Measurements from ENCODE around the gene RLBP1.
A peak's percentile ranks its signal among the peaks of the same experiment; 100 is the strongest.
"Not testable (repeated sequence)": the region's sequence is repeated elsewhere in the genome, so short reads cannot be mapped to it uniquely, and the experiment has no call there.

Gene RLBP1

DNA sequence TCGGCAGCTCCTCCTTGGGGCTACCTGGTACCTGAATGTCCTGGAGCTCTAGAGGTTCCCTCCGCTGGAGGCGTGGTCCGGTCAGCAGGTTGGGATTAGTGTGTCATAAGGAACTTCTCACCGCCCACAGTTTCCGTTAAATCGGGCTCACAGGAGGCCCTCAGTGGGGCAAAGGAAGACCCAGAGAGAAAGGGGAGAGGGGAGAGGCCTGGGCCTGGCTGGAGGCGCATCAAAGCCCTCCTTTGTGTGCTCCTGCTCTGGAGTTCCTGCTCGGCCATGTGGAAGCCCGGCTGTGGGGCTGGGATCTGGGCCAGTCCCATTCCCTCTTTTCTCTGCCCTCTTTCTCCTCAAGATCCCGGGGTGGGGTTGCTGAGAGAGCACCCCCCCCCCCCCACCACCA lies at the start of gene RLBP1:
Gene RLBP1 (minus strand): TSS at position 37 of the 400 bp plus-strand sequence. CDS start 2,604 bp downstream, outside the sequence.
- no peak for DNase-seq (ENCODE audit: low read depth in 1 of 2, low spot score in 1 of 2)

DNA sequence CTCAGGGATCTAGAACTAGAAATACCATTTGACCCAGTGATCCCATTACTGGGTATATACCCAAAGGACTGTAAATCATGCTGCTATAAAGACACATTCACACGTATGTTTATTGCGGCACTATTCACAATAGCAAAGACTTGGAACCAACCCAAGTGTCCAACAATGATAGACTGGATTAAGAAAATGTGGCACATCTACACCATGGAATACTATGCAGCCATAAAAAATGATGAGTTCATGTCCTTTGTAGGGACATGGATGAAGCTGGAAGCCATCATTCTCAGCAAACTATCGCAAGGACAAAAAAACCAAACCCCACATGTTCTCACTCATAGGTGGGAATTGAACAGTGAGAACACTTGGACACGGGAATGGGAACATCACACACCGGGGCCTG lies 28.8 kb upstream of the RLBP1 start:
- not testable (repeated sequence) for DNase-seq (ENCODE audit: low read depth in 1 of 2, low spot score in 1 of 2)

GRCh38 chr15:89248584-89248983 lies 27.2 kb upstream of the RLBP1 start:
- DNase-seq (ENCODE audit: low read depth in 1 of 2, low spot score in 1 of 2) = no peak

DNA sequence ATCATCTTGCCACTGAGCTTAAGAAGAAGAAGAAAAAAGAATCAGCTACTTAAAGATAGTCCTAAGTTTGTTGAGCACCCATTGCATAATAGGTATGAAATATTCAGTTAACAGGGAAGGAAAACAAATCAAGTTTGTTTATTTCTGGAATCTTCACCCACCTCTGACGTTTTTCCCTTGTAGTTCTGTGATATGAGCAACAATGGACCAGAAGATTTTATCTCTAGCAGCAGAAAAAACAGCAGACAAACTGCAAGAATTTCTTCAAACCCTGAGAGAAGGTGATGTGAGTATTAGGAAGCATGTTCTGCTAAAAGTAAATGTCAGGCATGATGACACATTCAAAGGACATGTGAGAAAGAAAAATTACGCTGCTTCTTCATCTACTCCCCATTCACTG lies 26.1 kb upstream of the RLBP1 start:
- DNase-seq (ENCODE audit: low read depth in 1 of 2, low spot score in 1 of 2) = no peak

GRCh38 chr15:89244574-89244903 lies 23.2 kb upstream of the RLBP1 start:
- no peak for DNase-seq (ENCODE audit: low read depth in 1 of 2, low spot score in 1 of 2)

DNA sequence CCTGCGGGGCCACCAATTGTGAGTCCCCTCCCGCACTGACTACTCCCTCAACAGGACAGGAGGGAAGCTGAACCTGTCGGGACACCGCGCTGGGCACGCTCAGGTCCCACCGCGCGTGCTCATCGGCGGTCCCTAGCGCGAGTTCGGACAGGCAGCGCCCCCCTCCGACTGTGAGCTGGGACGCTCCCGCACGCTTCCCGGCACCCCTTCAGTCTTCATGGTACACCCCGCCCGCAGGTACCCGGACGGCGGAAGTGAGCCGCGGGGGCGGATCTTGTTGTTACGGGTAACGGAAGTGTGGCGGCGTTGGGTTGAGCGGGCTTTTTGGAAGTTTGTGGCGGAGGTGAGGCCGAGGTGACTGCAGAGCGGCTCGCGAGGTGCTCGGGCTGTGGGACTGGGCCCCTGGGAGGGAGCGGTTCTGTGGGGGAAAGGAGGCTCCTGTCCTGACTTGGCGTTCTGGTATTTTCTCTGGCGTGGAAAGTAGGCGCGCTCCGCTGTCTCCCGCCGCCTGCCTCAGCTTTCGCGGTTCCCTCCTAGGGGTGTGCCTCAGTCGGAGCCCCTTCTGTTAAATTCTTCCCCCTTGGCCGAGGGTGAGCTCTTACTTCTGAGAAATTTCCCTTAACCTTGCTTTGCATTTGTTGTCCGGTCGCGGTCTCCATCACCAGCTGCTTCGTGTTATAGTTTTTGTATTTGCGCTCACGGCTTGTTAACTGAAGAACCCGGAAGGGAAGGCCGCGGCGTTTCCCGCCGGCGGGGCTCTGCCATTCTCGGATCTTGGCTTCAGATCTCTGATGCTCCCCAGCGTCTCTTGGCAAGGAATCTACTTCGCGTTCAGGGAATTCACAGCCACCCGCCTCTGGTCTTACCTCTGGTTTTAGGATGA lies 22.6 kb upstream of the RLBP1 start, which contains the start of gene FANCI:
Gene FANCI (plus strand): TSS at position 289 of the 883 bp plus-strand sequence. CDS start 3,669 bp downstream, outside the sequence.
- DNase-seq (ENCODE audit: low read depth in 1 of 2, low spot score in 1 of 2) = peak; percentile 95

DNA sequence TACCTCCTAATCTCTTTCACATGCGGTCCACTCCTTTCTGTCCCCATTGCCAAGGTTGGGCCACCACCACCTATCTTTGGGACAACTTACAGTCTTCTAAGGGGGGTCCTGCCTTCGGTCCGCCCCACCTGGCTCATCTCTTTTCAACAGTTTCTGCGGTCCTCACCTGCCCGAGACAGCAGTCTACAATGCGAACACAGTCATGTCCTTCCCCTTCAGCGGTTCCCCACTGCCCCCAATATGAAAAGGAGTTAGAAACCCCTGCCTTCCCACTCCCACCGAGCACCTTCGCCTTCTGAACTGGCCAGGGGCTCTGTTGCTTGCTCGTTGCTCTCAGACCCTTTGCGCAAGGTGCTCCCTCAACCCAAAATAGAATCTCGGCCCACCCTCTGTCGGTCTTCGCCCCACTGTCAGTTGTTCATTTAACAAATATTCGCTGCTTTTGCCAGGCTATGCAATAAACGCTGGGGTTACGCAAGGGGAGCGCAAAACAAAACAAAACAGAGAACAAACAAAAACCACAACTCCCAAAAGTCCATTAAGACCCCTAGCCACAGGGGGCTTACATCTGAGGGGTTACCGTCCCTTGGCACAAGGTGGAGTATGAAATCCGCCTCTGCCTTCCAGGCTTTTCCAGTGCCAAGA lies 21.8 kb upstream of the RLBP1 start:
- no peak for DNase-seq (ENCODE audit: low read depth in 1 of 2, low spot score in 1 of 2)

DNA sequence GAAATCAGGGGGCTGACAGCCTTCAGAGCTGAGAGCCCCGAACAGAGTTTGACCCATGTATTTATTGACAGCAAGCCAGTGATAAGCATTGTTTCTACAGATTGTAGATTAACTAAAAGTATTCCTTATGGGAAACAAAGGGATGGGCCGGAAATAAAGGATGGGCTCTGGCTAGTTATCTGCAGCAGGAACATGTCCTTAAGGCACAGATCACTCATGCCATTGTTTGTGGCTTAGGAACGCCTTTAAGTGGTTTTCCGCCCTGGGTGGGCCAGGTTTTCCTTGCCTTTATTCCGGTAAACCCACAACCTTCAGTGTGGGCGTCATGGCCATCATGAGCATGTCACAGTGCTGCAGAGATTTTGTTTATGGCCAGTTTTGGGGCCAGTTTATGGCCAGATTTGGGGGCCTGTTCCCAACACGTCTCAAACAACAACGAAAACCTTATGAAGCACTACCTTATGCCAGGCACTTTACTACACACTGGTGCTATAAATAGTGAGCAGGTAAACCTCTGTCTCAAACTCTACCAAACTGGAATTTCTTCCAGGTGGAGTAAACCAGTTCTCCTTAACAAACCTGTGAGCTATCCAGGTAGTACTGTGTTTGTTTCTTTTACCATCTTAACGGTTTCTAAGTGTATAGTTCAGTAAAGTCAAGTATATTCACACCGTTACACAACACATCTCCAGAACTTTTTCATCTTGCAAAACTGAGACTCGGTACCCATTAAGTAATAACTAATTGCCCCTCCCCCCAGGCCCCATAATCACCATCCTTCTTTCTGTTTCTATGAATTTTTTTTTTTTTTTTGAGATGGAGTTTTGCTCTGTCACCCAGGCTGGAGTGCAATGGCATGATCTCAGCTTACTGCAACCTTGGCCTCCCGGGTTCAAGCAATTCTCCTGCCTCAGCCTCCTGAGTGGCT lies 18.8 kb upstream of the RLBP1 start:
- not testable (repeated sequence) for DNase-seq (ENCODE audit: low read depth in 1 of 2, low spot score in 1 of 2)

DNA sequence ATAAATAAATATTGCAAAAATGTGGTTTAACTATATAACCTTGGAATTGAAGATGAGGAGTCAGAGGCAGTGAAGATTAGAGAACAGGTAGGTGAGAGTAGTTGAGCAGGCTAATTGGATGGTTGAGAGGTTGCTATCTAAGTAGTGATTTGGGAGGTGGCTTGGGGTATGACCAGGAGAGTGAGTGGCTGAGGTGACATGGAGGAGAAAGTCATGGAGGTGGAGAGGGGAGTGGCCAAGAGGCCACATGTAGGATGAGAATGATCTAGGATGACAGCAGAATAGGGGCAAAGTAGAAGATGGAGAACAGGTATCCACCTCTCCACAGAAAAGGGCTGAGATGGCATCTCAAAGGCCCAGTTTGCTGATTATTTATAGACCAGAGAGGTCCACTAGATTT lies 10.5 kb upstream of the RLBP1 start:
- DNase-seq (ENCODE audit: low read depth in 1 of 2, low spot score in 1 of 2) = no peak

GRCh38 chr15:89230277-89230676 lies 8.9 kb upstream of the RLBP1 start:
- no peak for DNase-seq (ENCODE audit: low read depth in 1 of 2, low spot score in 1 of 2)

GRCh38 chr15:89227425-89227824 lies 6.0 kb upstream of the RLBP1 start:
- no peak for DNase-seq (ENCODE audit: low read depth in 1 of 2, low spot score in 1 of 2)

DNA sequence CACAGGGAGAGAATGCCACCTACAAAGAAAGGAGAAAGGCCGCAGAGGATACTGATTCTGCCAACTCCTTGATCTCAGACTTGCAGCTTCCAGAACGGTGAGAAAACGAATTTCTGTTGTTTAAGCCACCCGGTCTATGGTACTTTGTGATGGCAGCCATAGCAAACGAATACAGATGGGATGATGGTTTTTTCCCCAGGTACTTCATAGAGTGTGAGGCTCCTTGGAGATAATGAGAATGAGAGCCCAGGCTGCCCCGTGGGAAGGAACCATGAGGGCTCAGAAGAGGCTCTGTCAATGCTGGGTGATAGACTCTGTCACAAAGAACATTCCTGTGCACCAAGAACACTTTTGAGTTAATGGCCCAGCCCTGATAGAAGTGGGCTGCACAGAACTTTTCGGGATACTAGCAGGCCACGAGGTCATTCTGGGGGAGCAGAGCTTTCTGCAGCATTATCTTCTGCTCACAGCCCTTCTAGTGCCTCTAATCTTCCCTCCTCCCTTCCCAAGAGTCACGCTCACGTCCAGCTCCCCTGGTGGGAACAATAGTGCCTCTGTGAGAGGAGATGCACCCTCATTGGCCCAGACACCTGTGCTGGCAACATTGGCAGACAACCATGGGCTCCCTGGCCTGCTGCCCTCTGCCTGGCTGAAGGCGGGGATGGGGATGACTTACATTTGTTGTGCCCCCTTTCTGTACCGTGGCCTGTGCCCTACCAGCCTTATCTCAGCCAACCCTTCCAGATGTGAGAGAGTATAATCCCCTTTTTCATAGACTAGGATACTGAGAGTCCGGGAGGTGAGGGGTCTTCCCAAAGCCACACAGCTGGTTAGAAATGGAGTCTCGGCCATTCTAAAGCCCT lies 5.2 kb upstream of the RLBP1 start:
- no peak for DNase-seq (ENCODE audit: low read depth in 1 of 2, low spot score in 1 of 2)

GRCh38 chr15:89225588-89225987 lies 4.2 kb upstream of the RLBP1 start:
- DNase-seq (ENCODE audit: low read depth in 1 of 2, low spot score in 1 of 2) = no peak

DNA sequence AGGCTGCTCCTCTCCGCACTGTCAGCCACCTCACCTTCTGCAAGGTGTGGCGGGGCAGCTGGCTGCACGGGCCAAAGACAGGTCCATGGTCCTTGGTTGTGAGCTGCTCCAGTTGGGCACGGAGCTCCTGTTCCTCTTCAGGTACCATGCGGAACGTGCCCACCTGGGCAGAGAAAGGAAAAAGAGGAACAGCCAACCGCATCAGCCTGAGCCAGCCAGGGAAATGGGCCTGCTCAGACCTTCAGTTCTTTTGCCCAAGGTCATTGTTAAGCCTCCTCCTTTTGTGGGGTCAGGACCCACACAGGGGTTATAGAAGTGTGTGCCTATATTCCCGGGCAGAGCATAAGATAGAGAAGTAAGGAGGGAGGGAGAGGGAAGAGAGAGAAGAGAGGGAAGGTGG lies 2.8 kb downstream of the RLBP1 start:
- DNase-seq (ENCODE audit: low read depth in 1 of 2, low spot score in 1 of 2) = no peak

- DNase-seq (ENCODE audit: low read depth in 1 of 2, low spot score in 1 of 2) = no peak
Measured at GRCh38 chr15:89217686-89218376, 3.5 kb downstream of the RLBP1 start.

DNA sequence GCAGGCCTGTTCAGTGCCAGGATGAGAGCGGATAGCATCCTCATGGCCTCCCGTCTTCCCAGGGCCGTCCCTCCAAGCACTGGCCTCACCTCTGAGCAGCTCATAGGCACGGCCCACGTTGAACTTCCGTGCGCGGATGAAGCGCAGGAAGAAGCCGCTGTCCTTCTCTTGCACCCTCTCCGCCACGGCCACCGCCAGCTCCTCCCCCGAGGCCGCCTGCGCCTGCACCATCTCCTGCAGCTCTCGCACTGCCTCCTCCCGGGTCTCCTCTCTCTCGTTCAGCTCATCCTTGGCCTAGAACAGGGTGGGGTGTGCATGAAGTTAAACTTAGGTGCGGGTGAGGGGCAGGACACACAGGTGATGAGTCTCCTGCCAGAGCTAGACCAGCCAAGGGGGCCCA lies 4.3 kb downstream of the RLBP1 start:
- DNase-seq (ENCODE audit: low read depth in 1 of 2, low spot score in 1 of 2) = no peak

DNA sequence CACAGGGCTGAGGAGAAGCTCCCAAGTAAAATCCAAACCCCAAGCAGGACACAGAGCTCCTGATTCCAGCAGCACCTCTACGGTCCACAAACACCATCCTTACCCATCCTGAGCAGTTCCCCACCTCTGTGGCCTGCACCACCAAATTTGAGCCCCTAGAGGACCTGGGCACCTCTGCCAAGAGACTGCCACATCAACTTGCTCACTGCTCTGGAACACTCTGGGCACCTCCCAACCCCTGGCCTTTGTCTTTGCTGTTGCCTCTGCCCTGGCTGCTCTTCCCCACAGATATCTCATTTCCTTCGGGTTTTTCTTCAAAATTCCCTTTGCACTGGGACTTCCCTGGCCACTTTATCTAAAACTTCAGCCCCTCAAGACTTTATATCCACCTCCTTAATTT lies 5.8 kb downstream of the RLBP1 start:
- DNase-seq (ENCODE audit: low read depth in 1 of 2, low spot score in 1 of 2) = no peak

DNA sequence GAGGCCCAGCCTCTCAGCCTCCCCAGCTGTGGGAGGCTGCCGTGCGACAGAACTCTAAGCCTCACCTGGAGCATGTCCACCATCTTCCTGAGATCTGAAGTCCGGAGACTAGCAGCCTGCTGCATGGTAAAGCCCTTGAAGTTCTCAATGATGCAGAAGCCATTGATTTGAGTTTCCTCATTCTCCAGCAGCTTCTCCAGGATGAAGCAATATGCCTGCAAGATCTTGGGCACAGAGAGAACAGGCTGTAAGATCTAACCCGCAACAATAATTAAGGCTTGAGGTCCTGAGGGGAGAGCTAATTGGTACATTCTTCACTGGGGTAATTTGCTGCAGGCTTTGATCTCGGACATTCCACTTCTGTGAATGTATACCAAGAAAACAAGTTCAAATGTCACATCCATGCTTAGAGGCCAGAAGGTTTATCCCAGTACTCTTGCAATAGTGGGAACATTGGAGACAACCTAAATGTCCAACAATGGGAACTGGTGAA lies 9.7 kb downstream of the RLBP1 start:
- DNase-seq (ENCODE audit: low read depth in 1 of 2, low spot score in 1 of 2) = no peak

DNA sequence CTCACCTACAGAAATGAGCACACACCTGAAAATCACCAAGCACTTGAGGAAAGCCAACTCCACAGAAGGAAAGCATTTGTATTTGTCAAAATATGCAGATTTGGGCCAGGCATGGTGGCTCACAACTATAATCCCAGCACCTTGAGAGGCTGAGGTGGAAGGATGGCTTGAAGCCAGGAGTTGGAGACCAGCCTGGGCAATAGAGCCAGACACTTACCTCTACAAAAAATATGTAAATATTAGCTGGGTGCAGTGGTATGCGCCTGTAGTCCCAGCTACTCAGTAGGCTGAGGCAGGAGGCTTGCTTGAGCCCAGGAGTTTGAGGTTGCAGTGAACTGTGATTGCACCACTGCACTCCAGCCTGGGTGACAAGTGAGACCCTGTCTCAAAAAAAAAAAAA lies 12.3 kb downstream of the RLBP1 start:
- no peak for DNase-seq (ENCODE audit: low read depth in 1 of 2, low spot score in 1 of 2)

DNA sequence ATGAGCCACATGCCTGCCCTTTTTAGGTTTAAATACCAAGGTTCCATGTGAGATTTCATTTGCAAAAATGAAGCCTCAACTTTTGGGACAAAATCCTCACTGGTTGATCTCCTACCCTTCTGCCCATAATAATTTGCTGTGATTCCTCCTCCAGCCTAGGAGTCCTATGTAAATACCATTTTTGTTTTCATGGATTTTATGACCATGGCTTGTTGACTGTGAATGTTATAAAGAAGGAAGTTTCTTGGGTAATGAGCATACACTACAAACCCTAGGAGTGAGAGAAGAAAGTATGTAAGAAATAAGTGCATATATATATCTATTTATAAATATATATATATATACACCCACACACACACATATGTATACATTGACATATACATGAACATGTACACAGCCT lies 13.1 kb downstream of the RLBP1 start:
- no peak for DNase-seq (ENCODE audit: low read depth in 1 of 2, low spot score in 1 of 2)

All from activated CD4-positive, alpha-beta T cell treated with anti-CD3 and anti-CD28 coated beads, Interleukin-2, amount 50 U/mL, for 24 hours (primary cell).